ENCODE data around the gene PLN.

The PLN gene

DNA sequence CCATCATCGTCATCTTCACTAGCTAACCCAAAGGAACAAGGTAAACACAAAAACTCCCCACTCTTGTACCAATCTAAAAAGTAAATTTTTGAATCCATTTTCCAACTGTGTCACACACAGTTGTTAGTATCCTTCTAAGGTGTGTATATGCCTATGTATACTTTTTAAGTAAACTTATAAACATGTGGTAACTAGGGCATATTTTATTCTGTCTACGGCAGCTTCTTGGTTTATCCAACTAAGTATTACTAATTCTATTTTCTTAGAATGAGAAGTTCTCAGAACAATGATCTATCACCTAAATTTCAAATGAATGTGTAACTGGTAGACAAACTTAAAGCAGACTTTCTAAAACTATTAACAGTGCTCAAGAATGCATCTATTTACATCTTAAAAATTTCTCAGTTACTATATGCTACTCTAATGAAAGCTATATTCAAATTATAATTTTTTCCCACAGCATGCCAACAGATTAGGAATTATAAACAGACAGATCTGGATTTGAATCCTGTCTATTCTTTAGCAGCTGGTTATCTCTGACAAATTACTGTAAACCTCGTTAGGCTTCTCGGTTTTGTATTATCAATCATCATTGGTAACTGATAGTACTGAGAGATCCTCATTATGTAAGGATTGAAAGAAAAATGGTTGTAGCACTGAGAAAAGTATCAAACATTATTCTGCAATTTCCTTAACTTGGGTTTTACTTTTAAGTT is 1.8 kb upstream of the PLN start:
- in situ Hi-C loops (cut with HindIII; ENCODE audit: low pct_unique_long_range_greater_than_20kb, low sequenced_read_pairs): no loop called here
- DNase-seq (ENCODE audit: low read depth in 1 of 2, low spot score in 1 of 2): no peak
- TF ChIP-seq JUND (IDR thresholded peaks at IDR 0.05; ENCODE audit: low read depth): no peak

DNA sequence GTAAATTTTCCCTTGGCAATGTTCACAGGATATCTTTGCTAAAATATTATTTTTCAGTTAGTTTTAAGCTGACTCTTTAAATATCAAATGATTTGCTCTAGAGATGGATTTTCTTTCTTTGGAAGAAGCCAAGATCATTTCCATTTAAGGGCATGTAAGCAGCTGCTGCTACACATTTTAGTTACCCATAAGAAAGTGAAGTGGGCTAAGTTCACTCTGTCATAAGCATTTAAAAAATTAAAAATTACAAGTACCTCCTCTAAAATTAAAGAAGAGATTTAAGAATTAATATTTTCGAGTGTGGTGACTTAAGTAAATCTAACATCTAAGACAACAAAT is 1.2 kb upstream of the PLN start:
- no peak for TF ChIP-seq JUND (IDR thresholded peaks at IDR 0.05; ENCODE audit: low read depth)
- in situ Hi-C loops (cut with HindIII; ENCODE audit: low pct_unique_long_range_greater_than_20kb, low sequenced_read_pairs): no loop called here
- no peak for DNase-seq (ENCODE audit: low read depth in 1 of 2, low spot score in 1 of 2)

DNA sequence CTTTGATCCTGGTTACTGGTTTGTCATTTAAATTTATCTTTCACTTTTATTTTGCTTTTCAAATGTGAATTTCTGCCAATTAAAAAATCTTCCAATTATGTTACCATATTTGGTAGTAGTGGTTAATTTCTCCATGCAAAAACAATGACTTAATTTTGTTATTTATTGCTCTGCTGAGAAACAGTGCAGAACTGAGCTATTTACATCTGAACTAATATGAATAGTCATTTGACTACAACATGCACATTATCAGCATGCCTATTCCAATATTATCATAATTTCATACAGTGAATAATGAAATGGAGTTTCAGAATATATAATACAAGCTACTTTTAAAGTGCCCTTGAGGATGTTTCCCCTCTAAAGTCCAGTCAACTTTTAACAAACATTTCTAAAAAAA is 517 bp downstream of the PLN start:
- DNase-seq (ENCODE audit: low read depth in 1 of 2, low spot score in 1 of 2): no peak
- no peak for TF ChIP-seq JUND (IDR thresholded peaks at IDR 0.05; ENCODE audit: low read depth)
- in situ Hi-C loops (cut with HindIII; ENCODE audit: low pct_unique_long_range_greater_than_20kb, low sequenced_read_pairs): no loop called here

DNA sequence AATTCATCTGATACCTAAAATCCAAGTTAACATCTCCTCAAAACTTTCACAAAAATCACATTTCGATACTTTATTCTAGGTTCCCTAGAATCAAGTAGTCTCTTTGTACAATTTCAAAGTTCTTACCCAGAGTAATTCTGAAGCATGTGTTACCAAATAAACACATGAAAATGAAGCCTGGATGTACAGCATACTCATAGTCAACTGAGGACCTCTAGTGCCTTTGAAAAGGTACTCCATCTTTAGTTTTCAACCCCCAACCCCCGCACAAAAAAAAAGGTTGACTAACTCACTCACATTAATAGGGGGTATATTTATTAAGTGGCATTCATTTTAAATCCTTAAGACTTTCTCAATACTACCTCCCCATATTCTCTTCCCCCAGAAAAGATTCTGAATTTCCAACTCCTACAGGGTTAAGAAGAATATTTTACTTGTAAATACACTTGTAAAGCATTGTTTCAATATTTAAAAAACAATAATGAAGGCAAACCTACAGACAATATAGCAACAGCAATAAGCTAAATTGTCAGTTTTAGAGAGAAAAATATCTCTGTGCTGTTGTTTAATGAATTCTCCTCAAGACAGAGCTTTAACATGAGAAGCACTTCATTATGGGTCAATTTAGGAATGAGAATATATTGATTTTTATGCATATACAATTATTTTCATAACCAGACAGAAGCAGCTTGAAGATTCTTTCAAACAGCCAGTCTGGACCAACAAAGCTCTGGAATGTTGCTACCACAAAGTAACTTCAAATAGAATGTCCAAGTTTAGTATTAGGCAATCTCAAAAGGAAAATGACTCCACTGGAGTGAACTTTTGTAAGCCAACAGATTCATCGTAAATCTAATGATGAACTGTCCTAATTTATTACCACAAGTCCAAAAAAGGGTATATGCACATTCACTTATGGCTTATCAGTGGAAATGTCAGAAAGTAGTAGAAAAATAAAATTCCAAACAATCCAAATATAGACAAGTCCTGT is 3.3 kb downstream of the PLN start:
- in situ Hi-C loops (cut with HindIII; ENCODE audit: low pct_unique_long_range_greater_than_20kb, low sequenced_read_pairs): no loop called here
- TF ChIP-seq JUND (IDR thresholded peaks at IDR 0.05; ENCODE audit: low read depth): no peak
- DNase-seq (ENCODE audit: low read depth in 1 of 2, low spot score in 1 of 2): peak; percentile 2 to 52

DNA sequence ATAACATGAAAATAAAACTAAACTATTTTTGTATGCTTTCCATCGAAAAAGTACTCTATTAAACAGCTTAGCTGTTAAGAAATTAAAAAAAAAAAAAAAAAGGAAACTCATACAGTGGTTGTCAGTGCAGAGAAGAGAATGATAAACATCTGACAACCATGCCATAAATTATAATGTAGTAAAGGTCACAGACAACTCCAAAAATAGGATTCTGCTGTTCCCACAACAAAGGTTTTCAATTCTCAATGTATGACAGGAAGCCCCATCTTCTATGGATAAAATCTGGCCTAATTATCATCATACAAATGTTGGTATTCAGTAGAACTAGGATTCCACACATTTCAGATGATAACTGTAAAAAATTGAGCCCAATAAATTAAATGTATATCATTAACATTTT is 5.0 kb downstream of the PLN start:
- TF ChIP-seq JUND (IDR thresholded peaks at IDR 0.05; ENCODE audit: low read depth): no peak
- in situ Hi-C loops (cut with HindIII; ENCODE audit: low pct_unique_long_range_greater_than_20kb, low sequenced_read_pairs): no loop called here
- no peak for DNase-seq (ENCODE audit: low read depth in 1 of 2, low spot score in 1 of 2)

DNA sequence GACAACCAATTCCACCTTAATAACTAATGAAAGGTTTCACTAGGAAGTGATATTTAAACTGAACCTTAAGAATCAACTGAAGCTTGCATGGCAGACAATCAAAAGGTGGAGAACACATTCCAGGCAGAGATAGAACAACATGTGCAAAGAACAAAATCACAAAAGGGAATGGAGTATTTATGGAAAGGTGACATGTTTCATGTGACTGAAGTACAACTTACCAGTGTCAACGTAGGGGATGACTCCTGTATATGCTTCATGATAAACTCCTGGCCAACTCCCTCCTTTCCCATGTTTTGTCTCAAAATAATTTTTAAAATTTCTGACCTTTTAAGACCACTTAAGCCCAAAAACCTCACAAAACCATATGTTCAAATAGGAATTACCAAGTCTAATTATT is 6.6 kb downstream of the PLN start:
- no peak for TF ChIP-seq JUND (IDR thresholded peaks at IDR 0.05; ENCODE audit: low read depth)
- in situ Hi-C loops (cut with HindIII; ENCODE audit: low pct_unique_long_range_greater_than_20kb, low sequenced_read_pairs): no loop called here
- DNase-seq (ENCODE audit: low read depth in 1 of 2, low spot score in 1 of 2): no peak

DNA sequence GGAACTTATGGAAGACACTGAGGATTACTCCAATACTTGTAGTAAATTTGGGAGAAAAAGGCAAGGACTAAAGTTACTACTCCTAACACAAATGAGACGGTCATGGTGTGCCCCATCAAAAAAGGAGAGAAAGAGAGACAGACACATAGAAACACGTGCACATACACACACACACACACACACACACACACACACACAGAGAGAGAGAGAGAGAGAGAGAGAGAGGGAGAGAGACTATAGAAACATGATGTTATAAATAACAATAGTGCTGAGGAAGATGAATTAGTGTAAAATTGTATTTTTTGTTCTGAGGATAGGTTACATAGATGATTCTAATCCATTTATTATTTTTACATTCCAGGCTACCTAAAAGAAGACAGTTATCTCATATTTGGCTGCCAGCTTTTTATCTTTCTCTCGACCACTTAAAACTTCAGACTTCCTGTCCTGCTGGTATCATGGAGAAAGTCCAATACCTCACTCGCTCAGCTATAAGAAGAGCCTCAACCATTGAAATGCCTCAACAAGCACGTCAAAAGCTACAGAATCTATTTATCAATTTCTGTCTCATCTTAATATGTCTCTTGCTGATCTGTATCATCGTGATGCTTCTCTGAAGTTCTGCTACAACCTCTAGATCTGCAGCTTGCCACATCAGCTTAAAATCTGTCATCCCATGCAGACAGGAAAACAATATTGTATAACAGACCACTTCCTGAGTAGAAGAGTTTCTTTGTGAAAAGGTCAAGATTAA is 10.5 kb downstream of the PLN start:
- no peak for TF ChIP-seq JUND (IDR thresholded peaks at IDR 0.05; ENCODE audit: low read depth)
- DNase-seq (ENCODE audit: low read depth in 1 of 2, low spot score in 1 of 2): no peak

DNA sequence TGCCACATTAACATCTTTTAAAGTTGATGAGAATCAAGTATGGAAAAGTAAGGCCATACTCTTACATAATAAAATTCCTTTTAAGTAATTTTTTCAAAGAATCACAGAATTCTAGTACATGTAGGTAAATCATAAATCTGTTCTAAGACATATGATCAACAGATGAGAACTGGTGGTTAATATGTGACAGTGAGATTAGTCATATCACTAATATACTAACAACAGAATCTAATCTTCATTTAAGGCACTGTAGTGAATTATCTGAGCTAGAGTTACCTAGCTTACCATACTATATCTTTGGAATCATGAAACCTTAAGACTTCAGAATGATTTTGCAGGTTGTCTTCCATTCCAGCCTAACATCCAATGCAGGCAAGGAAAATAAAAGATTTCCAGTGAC is 11.6 kb downstream of the PLN start:
- DNase-seq (ENCODE audit: low read depth in 1 of 2, low spot score in 1 of 2): no peak
- no peak for TF ChIP-seq JUND (IDR thresholded peaks at IDR 0.05; ENCODE audit: low read depth)

More for the DNA sequence above, 10.5 kb downstream of the PLN start:
- in situ Hi-C loops (cut with HindIII; ENCODE audit: low pct_unique_long_range_greater_than_20kb, low sequenced_read_pairs): no loop called here

DNA sequence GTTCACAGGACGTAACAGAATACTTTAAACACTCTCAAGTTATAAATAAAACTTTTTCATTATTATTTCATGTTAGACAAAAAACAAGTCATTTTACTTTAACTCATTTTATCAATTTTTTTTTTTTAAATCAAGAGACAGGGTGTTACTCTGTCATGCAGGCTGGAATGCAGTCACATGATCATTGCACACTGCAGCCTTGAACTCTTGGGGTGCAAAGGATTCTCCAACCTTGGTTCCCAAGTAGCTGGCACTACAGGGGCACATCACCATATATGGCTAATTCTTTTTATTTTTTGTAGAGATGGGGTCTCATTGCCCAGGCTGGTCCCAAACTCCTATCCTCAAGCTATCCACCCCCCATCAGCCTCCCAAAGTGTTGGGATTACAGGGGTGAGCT is 14.2 kb downstream of the PLN start:
- in situ Hi-C loops (cut with HindIII; ENCODE audit: low pct_unique_long_range_greater_than_20kb, low sequenced_read_pairs): no loop called here
- DNase-seq (ENCODE audit: low read depth in 1 of 2, low spot score in 1 of 2): no peak
- no peak for TF ChIP-seq JUND (IDR thresholded peaks at IDR 0.05; ENCODE audit: low read depth)

More for the DNA sequence above, 11.6 kb downstream of the PLN start:
- in situ Hi-C loops (cut with HindIII; ENCODE audit: low pct_unique_long_range_greater_than_20kb, low sequenced_read_pairs): no loop called here

DNA sequence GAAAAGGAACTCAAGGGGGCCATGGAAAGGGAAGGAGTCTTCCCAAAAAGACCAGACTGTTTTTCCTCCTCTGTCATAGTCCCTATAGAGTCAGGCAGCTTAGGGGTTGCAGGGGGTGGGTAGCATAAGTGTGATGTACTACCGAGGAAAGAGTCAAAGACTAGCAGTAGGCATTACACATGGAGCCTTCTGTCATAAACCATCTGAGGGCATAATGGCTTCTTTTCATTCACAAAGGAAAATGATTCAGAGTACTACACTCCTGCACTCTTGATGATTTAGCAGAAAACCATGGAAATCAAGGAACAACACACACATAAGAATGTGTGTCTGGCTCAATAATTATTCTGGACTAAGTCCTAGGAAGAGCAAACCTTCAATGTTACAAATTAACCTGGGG is 14.9 kb downstream of the PLN start:
- in situ Hi-C loops (cut with HindIII; ENCODE audit: low pct_unique_long_range_greater_than_20kb, low sequenced_read_pairs): no loop called here
- no peak for DNase-seq (ENCODE audit: low read depth in 1 of 2, low spot score in 1 of 2)
- TF ChIP-seq JUND (IDR thresholded peaks at IDR 0.05; ENCODE audit: low read depth): no peak

DNA sequence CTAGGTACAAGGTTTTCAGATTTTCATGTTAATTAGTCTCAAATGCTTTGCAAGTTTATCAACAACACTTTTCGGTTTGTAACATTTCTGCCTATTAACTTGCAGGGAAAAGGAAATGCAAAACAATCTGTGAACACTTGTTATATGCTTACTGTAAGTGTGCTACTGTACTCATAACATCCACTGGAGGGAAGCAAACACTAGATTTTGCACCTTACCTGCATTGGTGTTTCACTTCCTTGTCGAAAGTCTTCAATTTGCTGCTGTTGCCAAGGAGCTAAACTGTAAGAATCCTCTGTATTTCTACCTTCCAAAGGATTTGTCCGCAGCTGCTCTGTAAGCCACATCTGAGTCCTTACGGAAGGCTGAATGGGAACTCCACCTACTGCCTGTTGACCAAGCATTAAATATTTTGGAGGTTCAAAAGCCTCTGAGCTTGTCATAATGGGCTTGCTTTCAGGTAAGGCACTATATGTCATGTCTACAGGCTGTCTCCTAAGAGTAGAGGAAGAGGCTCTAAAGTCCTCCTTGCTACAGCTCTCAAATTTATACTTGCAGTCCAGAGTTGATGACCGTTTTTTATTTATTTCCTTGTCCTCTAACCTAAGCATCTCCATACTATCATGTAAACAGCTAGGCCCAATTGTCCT is 17.3 kb downstream of the PLN start:
- in situ Hi-C loops (cut with HindIII; ENCODE audit: low pct_unique_long_range_greater_than_20kb, low sequenced_read_pairs): no loop called here
- TF ChIP-seq JUND (IDR thresholded peaks at IDR 0.05; ENCODE audit: low read depth): no peak
- DNase-seq (ENCODE audit: low read depth in 1 of 2, low spot score in 1 of 2): peak; percentile 36 to 76

DNA sequence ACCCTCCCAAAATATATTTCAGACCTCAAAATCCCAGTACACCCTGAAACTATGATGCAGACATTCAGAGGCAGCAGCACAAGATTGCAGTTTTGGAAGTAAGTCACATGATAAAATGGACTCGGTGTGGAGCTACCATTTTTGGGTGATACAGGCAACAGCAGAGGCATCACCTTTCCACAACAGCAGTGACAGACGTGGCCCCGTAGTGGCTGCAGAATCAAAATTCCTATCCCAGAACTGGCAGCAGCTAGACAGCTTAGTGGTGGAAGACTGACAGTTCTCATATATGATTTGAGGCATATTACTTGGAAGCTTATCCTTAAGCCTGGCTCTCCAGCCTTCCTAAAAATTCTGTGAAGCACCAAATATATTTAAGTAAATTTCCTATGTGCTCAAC is 19.9 kb downstream of the PLN start:
- DNase-seq (ENCODE audit: low read depth in 1 of 2, low spot score in 1 of 2): no peak
- no peak for TF ChIP-seq JUND (IDR thresholded peaks at IDR 0.05; ENCODE audit: low read depth)
- in situ Hi-C loops (cut with HindIII; ENCODE audit: low pct_unique_long_range_greater_than_20kb, low sequenced_read_pairs): no loop called here

Data from T47D (cell line).